H9 (cell line): Measurements from ENCODE around the gene RNF126. TPM values are rescaled to one million over a fixed set of nuclear protein-coding genes. Genes with fewer than 3 reads are reported as not detected.

Source experiments
- DNase-seq: peaks from one replicate; pipeline ENCODE4 v3.0.0-alpha.2; 2017
- H2AFZ ChIP-seq: one replicate; pipeline ENCODE4 v1.6.1; 2013; ENCODE audit warnings: mild to moderate bottlenecking, low read length, control low read depth, moderate library complexity
- H2AK5ac ChIP-seq: 2 replicates; pipeline ENCODE4 v1.6.1; 2013; ENCODE audit warnings: low read length, control low read depth, mixed read lengths; ENCODE audit not compliant: insufficient read length
- H2BK120ac ChIP-seq: one replicate; pipeline ENCODE4 v1.6.1; 2013; ENCODE audit warnings: low read depth, mild to moderate bottlenecking, low read length, control low read depth, inconsistent platforms; ENCODE audit not compliant: poor library complexity, severe bottlenecking
- H2BK12ac ChIP-seq: 2 replicates; pipeline ENCODE4 v1.6.1; 2013; ENCODE audit warnings: low read length, control low read depth, mixed read lengths, low read depth; ENCODE audit not compliant: insufficient read length
- H2BK15ac ChIP-seq: 2 replicates; pipeline ENCODE4 v1.6.1; 2013; ENCODE audit warnings: low read depth, low read length, control low read depth
- H2BK20ac ChIP-seq: one replicate; pipeline ENCODE4 v1.6.1; 2013; ENCODE audit warnings: low read depth, mild to moderate bottlenecking, low read length, control low read depth, inconsistent platforms; ENCODE audit not compliant: poor library complexity, severe bottlenecking
- H2BK5ac ChIP-seq: 2 replicates; pipeline ENCODE4 v1.6.1; 2013; ENCODE audit warnings: low read length, control low read depth, mixed read lengths; ENCODE audit not compliant: insufficient read length
- H3K14ac ChIP-seq: 2 replicates; pipeline ENCODE4 v1.6.1; 2013; ENCODE audit warnings: low read length, control low read depth; ENCODE audit not compliant: insufficient read depth
- H3K18ac ChIP-seq: 2 replicates; pipeline ENCODE4 v1.6.1; 2013; ENCODE audit warnings: low read depth, mild to moderate bottlenecking, mixed read lengths, low read length, control low read depth; ENCODE audit not compliant: insufficient read length
- H3K23ac ChIP-seq: 2 replicates; pipeline ENCODE4 v1.6.1; 2013; ENCODE audit warnings: low read length, control low read depth, mixed read lengths, low read depth; ENCODE audit not compliant: insufficient read length
- H3K23me2 ChIP-seq: 2 replicates; pipeline ENCODE4 v1.6.1; 2013; ENCODE audit warnings: low read depth, mild to moderate bottlenecking, mixed read lengths, low read length, control low read depth; ENCODE audit not compliant: insufficient read length, poor library complexity, severe bottlenecking
- H3K27ac ChIP-seq: 2 replicates; pipeline ENCODE4 v1.5.1; 2013; ENCODE audit warnings: low read length, control low read depth, mixed read lengths, low read depth; ENCODE audit not compliant: insufficient read length
- H3K27me3 ChIP-seq: 2 replicates; pipeline ENCODE4 v1.6.1; 2013; ENCODE audit warnings: low read length, control low read depth, inconsistent platforms; ENCODE audit not compliant: insufficient read depth
- H3K4ac ChIP-seq: 2 replicates; pipeline ENCODE4 v1.6.1; 2013; ENCODE audit warnings: low read depth, mild to moderate bottlenecking, control low read depth, inconsistent platforms, low read length, moderate library complexity
- H3K4me1 ChIP-seq: 2 replicates; pipeline ENCODE4 v1.6.1; 2013; ENCODE audit warnings: low read length, control low read depth, inconsistent platforms; ENCODE audit not compliant: insufficient read depth
- H3K4me2 ChIP-seq: 2 replicates; pipeline ENCODE4 v1.6.1; 2013; ENCODE audit warnings: low read length, control low read depth, mixed read lengths; ENCODE audit not compliant: insufficient read length, insufficient read depth
- H3K56ac ChIP-seq: 2 replicates; pipeline ENCODE4 v1.6.1; 2013; ENCODE audit warnings: low read depth, mild to moderate bottlenecking, mixed read lengths, low read length, control low read depth; ENCODE audit not compliant: insufficient read length
- H3K79me1 ChIP-seq: 2 replicates; pipeline ENCODE4 v1.6.1; 2013; ENCODE audit warnings: low read depth, mild to moderate bottlenecking, moderate library complexity, low read length, control low read depth, inconsistent platforms; ENCODE audit not compliant: insufficient read depth, poor library complexity, severe bottlenecking
- H3K79me2 ChIP-seq: 2 replicates; pipeline ENCODE4 v1.6.1; 2013; ENCODE audit warnings: low read length, control low read depth, inconsistent platforms; ENCODE audit not compliant: insufficient read depth
- H3K9ac ChIP-seq: 2 replicates; pipeline ENCODE4 v1.6.1; 2013; ENCODE audit warnings: low read length, control low read depth, mixed read lengths; ENCODE audit not compliant: insufficient read length; ENCODE audit errors: extremely low read depth
- H3K9me3 ChIP-seq: one replicate; pipeline ENCODE4 v1.6.1; 2013; ENCODE audit warnings: low read depth, low read length, inconsistent platforms; ENCODE audit not compliant: control insufficient read depth
- H3T11ph ChIP-seq: one replicate; pipeline ENCODE4 v1.6.1; 2013; ENCODE audit warnings: mild to moderate bottlenecking, low read length, control low read depth, inconsistent platforms
- H4K20me1 ChIP-seq: one replicate; pipeline ENCODE4 v1.6.1; 2013; ENCODE audit not compliant: control insufficient read depth, insufficient read length, insufficient read depth
- H4K5ac ChIP-seq: 2 replicates; pipeline ENCODE4 v1.6.1; 2013; ENCODE audit warnings: low read depth, mild to moderate bottlenecking, mixed read lengths, low read length, control low read depth; ENCODE audit not compliant: insufficient read length
- H4K8ac ChIP-seq: replicated peaks from 2 replicates; pipeline ENCODE4 v1.6.1; 2013; ENCODE audit warnings: low read length, control low read depth, mixed read lengths, low read depth; ENCODE audit not compliant: insufficient read length
- H4K91ac ChIP-seq: 2 replicates; pipeline ENCODE4 v1.6.1; 2013; ENCODE audit warnings: low read depth, mild to moderate bottlenecking, moderate library complexity, mixed read lengths, low read length, control low read depth; ENCODE audit not compliant: insufficient read length
- H3K27ac Mint-ChIP-seq, 3 experiments: 2 replicates in 2 of 3; 3 replicates in 1 of 3; pipeline ENCODE4 v1.8.0; 2020 to 2021; ENCODE audit warnings: mixed read lengths in 3 of 3, mild to moderate bottlenecking in 1 of 3, moderate library complexity in 1 of 3
- H3K27me3 Mint-ChIP-seq: 2 replicates; pipeline ENCODE4 v1.8.0; 2021; ENCODE audit warnings: low read depth, mild to moderate bottlenecking, moderate library complexity, mixed read lengths
- H3K36me3 Mint-ChIP-seq, 3 experiments: 2 replicates in 2 of 3; 3 replicates in 1 of 3; pipeline ENCODE4 v1.8.0; 2020 to 2021; ENCODE audit warnings: low read depth in 3 of 3, mixed read lengths in 3 of 3; ENCODE audit not compliant: insufficient read depth in 1 of 3
- H3K4me1 Mint-ChIP-seq, 2 experiments: 2 replicates each; pipeline ENCODE4 v1.8.0; 2020; ENCODE audit warnings: mixed read lengths in 2 of 2
- H3K4me3 Mint-ChIP-seq, 2 experiments: 2 replicates in 1 of 2; 3 replicates in 1 of 2; pipeline ENCODE4 v1.8.0; 2020 to 2021; ENCODE audit warnings: mild to moderate bottlenecking in 2 of 2, mixed read lengths in 2 of 2, moderate library complexity in 1 of 2
- H3K9me3 Mint-ChIP-seq, 2 experiments: 2 replicates in 1 of 2; 3 replicates in 1 of 2; pipeline ENCODE4 v1.8.0; 2020; ENCODE audit warnings: mild to moderate bottlenecking in 2 of 2, mixed read lengths in 2 of 2, moderate library complexity in 1 of 2
- WGBS: extraction: QIAGEN DNeasy Blood & Tissue Kit; methylation state at CpG from one replicate; pipeline ENCODE4 v1.1.7; 2013; ENCODE audit warnings: missing lambda C conversion rate, low lambda C conversion rate, mixed read lengths; ENCODE audit not compliant: insufficient read length; ENCODE audit errors: extremely low coverage; 5-methylcytosine and 5-hydroxymethylcytosine counted together
- total RNA-seq: library from RNA; stranded (reverse); gene quantifications from 2 replicates; pipeline ENCODE4 v1.2.1, GENCODE V29; 2021
- TF ChIP-seq, protein P1 (sequence below): fragments of 200-600 bp; sonication (generic); conservative IDR thresholded peaks from 3 replicates; pipeline ENCODE4 v1.8.0; 2021; ENCODE audit warnings: antibody characterized with exemption, mild to moderate bottlenecking

RNF126 gene
- total RNA-seq, 1 experiment from 2014 or later, result 81.9 TPM

DNA sequence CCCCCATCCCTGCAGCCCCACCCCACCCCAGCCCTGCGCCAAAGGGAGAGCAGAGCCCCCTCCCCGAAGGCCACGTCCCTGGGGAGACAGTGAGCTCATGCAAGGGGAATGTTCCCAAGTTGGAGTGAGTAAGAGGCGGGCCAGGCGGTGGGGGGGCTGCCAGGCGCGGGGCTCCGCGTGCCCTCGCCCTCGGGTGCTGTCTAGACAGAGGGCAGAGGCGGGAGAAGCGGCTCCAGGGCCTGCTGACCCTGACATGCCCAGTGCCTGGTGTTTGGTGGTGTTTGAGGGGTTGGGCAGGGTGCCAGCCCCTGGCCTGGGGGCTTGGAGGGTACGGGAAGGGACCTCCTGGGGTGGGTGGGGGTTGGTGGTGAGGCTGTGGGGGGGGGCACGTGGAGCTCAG lies 14.2 kb upstream of the RNF126 start:
- no peak overlapping the region for H4K5ac ChIP-seq
- Mint-ChIP-seq H3K9me3 (no peaks in the 10 kb centered on the region), H3K4me3 (no peak overlapping the region), H3K27ac (no peak overlapping the region), H3K36me3 (no peaks in the 10 kb centered on the region), H3K4me1 (peaks cover 0 to 10% of the 10 kb centered on the region in 2 experiments; a peak in 2 of 4 replicates), H3K27me3 (peaks cover 48% of the 10 kb centered on the region)
- H3K79me1 ChIP-seq, result no peaks in the 10 kb centered on the region
- no peak overlapping the region for H3K4me2 ChIP-seq
- H2BK15ac ChIP-seq, result no peak overlapping the region
- no peak overlapping the region for H3K23ac ChIP-seq
- no peak overlapping the region for H2BK5ac ChIP-seq
- H4K20me1 ChIP-seq, result no peaks in the 10 kb centered on the region
- no CpG with 5 or more reads among the region's 15 CpGs for WGBS
- H2BK12ac ChIP-seq, result no peak overlapping the region
- no peak overlapping the region for H2AFZ ChIP-seq
- no peak overlapping the region for H4K8ac ChIP-seq
- H3T11ph ChIP-seq, result no peak overlapping the region
- H3K56ac ChIP-seq, result no peak overlapping the region
- H3K23me2 ChIP-seq, result peaks cover 8% of the 10 kb centered on the region
- no peak overlapping the region for H3K18ac ChIP-seq
- H3K9me3 ChIP-seq, result no peaks in the 10 kb centered on the region
- H3K9ac ChIP-seq, result no peak overlapping the region
- H3K79me2 ChIP-seq, result no peaks in the 10 kb centered on the region
- no peak overlapping the region for H2BK20ac ChIP-seq
- no peak for DNase-seq
- TF ChIP-seq, protein P1, sequence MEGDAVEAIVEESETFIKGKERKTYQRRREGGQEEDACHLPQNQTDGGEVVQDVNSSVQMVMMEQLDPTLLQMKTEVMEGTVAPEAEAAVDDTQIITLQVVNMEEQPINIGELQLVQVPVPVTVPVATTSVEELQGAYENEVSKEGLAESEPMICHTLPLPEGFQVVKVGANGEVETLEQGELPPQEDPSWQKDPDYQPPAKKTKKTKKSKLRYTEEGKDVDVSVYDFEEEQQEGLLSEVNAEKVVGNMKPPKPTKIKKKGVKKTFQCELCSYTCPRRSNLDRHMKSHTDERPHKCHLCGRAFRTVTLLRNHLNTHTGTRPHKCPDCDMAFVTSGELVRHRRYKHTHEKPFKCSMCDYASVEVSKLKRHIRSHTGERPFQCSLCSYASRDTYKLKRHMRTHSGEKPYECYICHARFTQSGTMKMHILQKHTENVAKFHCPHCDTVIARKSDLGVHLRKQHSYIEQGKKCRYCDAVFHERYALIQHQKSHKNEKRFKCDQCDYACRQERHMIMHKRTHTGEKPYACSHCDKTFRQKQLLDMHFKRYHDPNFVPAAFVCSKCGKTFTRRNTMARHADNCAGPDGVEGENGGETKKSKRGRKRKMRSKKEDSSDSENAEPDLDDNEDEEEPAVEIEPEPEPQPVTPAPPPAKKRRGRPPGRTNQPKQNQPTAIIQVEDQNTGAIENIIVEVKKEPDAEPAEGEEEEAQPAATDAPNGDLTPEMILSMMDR, result no peak
- H3K4ac ChIP-seq, result no peak overlapping the region
- H4K91ac ChIP-seq, result no peak overlapping the region
- no peaks in the 10 kb centered on the region; the same call in 1 of the 2 replicates for H3K27me3 ChIP-seq
- no peak overlapping the region for H3K27ac ChIP-seq
- no peak overlapping the region for H3K14ac ChIP-seq
- H2BK120ac ChIP-seq, result no peak overlapping the region
- H3K4me1 ChIP-seq, result no peaks in the 10 kb centered on the region
- no peak overlapping the region for H2AK5ac ChIP-seq
